HT1080 (cell line): Measurements from ENCODE around the gene RANBP9. TPM values are rescaled to one million over a fixed set of nuclear protein-coding genes. Genes with fewer than 3 reads are reported as not detected.

Experiments
- DNase-seq: peaks from one replicate; pipeline ENCODE4 v3.0.0-alpha.2; 2015; ENCODE audit warnings: low read depth
- total RNA-seq: library from RNA; depleted of rRNA; stranded (reverse); fragments of >200 nt; shearing (Covaris generic); gene quantifications from 2 replicates; pipeline ENCODE4 v1.2.3, GENCODE V29; 2014

Gene RANBP9
- total RNA-seq, 1 experiment from 2014 or later = 15.7 TPM

DNA sequence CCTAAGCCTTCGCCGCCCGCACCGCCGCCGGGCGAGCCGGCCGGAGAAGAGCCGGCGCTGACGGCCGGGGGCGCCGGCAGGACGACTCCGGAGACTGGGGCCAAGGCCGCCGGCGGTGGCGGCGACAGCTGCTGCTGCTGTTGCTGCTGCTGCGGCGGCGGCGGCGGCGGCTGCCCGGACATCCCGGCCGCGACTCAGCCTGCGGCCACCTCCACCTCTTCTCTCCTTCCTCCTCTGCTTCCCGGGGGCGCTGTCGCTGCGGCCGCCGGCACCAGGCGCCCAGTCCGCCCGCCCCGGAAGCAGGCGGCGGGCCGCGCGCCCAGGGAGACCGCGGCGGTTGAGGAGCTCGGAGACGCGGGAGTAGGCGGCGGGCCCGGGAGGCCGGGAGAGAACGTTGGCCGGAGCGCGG is 307 bp downstream of the RANBP9 start:
- DNase-seq = peak; percentile 62

DNA sequence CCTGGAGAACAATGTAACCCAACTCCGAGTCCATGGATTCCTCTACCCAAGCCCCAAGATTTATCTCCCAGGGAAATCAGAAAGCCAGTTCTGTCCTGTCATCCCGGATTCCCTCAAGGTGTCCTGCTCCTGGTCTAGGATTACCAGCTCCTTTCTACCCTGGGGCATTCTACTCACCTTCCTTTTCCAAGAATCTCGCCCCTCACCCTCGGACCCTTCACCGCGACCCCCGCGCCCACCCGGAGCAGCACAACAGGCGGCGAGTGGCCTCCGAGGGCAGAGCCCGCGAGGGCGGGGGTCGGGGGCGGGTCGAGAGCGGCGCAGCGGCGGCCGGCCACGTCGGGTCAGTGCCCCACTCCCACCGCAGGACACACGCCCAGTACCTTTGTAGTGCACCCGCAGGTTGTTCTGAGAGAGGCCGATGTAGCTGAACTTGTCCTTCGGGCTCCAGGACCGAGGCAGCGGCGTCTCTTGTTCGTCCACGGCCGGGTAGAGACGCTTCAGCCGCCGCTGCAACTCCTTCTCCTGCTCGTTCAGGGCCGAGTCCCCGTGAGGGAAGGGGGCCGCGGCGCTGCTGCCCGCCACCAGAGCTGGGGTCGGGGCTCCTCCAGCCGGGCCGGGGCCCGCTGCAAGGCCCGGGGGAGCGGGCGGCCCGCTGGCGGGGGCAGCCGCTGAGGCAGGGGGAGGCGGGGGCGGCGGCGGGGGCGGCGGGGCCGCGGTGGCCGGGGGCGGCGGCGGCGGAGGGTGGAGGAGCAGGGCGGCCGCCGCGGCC is 897 bp downstream of the RANBP9 start:
- peak; percentile 22 for DNase-seq

DNA sequence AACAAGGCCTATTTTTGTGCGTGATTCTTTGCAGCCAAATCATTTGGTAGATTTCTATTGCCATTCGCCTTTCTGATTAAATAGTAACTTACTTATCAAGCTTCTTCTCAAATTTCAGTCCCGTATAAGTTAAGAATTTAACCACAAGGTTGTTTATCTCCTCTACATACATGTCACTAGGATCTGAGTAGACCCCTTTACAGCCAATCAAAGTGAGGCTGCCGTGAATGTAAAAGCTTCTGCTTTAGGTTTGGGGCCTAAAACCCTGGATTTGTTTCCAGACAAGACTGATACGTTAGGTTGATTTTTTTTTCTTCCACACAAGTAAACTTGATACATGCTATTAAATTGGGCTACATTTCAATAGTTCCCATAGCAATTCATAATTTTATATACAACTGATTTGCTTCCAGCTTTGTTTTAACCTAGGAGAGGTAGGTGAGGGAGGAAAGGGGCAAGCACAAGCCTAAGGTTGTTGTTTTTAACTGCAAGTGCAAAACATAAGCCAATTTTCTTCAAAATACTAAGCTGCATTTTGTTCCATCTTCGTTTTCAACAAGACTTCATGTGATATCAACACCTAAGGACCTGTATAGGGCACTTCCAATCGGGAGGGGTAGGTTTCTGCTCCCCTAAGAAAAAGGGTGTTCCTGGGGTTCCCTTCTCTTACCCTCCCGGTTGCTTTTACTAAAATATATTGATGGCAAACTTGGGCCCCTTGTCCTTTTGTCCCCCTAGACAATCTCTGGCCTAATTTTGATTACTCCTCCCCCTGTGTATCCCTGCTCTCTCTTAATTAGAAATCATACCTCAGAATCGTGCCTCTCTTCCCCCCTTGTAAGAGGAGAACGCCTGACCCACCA is 1.7 kb downstream of the RANBP9 start:
- DNase-seq = peak; percentile 18

DNA sequence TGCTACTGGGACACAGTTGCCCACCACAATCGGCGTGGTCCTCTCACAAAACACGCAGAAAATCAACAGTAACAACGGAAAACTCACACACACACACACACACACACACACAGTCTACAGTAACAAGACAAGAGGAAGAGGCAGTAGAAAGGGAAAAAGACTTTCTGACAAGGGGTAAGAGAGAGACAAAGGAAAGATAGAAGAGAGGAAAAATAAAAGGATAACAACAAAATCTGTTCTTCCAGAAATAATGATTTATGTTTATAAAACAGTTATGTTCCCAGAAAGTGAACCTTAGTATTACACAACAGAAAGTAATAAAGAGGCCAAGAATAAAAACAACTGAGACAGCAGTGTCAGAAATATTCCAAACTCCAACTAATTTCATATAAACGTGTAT is 2.9 kb downstream of the RANBP9 start:
- DNase-seq = no peak

DNA sequence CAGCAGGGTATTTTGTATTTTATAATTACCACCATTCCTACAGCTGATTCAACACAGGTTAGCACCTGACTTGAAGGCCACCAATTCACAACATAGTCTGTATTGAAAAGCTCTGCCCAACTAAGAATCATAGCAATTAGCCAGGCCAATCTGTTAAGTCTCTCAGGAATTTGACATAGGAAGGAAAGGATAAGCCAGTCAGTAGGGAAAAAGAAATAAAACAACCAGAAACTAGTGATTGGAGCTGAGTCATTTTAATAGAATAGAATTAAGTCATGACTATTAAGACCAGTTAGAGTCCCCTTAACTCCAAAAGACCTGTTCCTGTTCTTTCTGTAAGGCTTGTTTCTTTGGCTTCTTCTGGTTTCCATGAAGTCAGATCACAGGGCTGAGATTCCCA is 8.1 kb downstream of the RANBP9 start:
- no peak for DNase-seq

DNA sequence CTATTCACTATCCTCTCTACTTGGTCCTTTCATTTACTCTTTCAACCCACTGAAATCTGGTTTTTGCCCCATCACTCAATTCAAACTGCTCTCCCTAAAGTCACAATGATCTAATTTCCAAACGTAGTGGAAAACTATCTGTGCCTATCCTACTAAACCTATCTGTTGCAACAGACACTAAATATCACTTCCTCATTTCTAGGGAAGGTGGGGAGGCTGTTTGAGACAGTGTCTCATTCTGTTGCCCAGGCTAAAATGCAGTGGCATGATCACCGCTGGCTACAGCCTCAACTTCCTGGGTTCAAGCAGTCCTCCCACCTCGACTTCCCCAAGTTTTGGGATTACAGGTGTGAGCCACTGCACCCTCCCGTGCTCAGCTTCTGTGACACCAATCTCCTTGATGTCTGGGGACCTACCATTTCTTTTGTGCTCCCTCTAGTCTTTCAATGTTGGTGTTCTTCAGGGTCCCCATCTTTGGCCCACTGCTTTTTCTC is 8.8 kb downstream of the RANBP9 start:
- no peak for DNase-seq

DNA sequence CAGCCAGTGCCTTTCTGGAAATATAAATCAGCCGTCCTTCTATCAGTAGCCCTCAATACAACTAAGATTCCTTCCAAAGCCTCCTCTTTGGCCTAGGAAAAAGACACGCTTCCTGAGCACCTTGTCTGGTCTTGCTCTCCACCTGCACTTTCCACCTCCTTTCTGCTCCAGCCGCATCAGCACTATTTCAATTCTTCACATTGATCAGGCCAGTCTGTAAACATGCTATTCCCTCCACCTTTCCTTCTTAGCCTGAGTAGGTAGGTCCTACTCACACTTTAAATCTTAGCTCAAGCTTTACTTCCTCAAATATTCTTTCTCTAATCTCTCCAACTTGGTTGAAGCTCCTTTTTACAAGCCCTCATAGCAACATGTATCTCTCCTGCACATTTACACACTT is 11.4 kb downstream of the RANBP9 start:
- no peak for DNase-seq

DNA sequence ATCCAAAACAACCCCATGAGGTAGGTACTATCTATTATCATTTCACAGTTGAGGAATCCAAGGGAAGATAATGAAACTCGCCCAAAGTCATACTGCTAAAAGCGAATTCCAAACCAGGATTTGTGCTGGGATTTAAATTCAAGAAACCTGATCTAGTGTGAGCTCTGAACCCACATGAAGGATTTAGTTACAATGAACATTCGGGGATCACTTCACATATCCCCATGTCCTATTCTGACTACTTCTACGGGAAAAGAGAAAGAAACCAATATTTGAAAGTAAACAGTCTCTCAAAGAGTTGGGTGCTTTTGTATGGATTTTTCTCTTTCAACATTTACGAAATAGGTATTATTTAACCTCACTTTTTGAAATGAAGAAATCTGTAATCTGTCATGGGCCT is 12.9 kb downstream of the RANBP9 start:
- DNase-seq = no peak

DNA sequence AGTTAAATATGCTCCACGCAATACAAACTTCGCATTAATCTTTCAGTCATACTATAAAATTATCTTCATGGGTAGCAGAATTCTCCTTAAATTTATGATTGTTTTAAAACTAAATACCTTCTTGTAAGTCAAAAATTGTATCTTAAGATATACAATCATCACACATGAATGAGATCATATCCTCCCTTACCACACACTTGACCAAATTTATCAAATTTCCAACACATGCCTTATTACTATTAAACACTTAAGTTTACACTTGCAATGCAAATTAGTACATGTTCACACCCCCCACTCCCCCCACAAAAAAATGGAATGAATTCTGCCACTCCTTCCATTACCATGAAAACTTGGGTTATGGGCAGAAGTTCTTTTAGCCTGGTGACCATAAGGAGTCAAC is 13.8 kb downstream of the RANBP9 start:
- DNase-seq = no peak

DNA sequence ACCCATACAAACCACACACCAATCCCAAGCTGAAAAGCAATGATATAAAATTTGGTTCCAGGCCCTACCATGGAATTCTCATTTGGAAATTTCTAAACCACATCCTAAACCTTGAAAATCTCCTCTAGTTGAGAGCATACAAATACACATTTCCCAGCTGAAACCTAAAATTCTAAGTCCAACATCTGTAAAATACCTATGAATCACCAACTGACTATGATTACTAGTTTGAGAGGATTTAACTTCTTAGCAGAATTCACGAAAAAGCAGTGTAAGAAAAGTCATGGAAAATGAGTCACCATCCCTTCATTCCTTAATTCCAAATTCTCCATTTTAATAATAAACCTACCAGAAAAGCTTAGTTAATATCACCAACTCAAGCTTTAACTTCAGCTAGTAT is 15.4 kb downstream of the RANBP9 start:
- DNase-seq = peak; percentile 50

DNA sequence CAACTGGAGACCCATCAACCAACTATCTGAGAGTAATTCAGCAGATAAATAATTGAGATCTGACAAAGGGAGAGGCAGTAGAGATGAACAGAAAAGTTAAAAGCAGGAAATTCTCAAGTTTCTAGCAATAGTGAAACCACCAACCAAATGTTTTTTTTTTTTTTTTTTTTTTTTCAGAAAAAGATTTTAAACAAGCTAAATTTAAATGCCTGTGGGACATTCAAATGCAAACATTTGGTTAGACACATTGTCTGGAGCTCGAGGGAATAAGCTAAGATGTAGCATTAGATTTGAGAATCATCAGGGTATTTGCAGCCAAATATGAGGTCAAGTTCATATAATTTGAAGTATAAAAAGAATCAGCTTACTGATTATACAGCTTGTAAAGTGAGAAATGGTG is 16.4 kb downstream of the RANBP9 start:
- no peak for DNase-seq

DNA sequence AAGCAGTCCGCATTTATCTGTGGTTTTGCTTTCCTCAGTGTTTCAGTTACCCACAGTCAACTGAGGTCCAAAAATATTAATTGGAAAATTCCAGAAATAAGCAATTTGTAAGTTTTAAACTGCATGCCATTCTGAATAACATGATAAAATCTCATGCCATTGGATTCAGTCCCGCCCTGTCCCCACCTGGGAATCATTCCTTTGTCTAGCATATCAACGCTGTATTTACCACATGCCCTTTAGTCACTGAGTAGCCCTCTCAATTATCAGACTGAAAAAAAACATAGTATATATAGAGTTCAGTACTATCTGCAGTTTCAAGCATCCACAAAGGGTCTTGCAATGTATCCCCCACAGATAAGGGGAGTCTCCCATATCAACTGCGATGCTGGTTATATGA is 17.1 kb downstream of the RANBP9 start:
- no peak for DNase-seq

DNA sequence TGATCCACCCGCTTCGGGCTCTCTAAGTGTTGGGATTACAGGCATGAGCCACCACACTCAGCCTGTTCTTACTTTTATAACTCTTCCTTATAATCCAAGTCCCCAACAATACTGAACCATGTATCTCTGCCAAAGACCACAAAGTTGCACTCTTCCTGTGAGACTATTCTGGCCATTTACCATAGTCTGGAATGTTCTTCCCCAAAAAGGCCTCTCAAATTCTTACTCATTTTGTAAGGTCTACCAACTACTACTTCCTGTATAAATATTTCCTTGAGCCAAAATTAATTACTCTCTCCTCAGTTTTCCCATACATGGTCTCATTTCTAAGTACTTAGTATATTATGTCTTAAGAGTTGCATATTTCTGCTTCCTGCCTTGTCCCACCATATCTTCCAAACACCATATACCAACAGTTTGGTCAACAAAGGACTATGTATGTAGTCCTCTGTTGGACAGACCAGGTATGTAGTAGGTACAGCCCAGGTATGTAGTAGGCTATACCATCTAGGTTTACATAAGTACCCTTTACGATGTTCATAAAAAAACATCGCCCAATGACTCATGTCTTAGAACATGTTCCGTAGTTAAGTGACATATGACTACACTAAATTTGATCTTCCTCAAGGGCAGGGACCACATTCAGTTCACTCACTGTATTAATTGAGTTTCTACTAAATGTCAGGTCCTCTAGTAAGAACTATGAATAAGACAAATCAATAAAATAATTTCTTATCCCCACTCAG is 22.0 kb downstream of the RANBP9 start:
- DNase-seq = no peak

DNA sequence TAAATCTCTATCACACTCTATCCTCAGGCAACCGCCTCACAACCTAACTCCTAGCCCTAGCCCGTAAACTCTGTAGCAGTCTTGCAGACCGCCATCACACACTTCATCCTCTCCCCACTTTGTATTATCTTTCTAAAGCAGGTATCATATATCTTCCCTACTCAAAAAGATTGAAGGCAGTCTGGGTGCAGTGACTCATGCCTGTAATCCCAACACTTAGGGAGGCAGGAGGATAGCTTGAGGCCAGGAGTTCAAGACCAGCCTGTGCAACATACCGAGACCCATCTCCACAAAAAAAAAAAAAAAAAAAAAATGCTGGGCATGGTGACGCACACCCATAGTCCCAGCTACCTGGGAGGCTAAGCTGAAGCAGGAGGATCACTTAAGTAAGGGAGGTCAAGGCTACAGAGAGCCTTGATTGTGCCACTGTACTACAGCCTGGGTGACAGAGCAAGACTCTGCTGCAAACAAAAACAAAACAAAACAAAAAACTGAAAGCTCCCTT is 22.9 kb downstream of the RANBP9 start:
- DNase-seq = no peak

DNA sequence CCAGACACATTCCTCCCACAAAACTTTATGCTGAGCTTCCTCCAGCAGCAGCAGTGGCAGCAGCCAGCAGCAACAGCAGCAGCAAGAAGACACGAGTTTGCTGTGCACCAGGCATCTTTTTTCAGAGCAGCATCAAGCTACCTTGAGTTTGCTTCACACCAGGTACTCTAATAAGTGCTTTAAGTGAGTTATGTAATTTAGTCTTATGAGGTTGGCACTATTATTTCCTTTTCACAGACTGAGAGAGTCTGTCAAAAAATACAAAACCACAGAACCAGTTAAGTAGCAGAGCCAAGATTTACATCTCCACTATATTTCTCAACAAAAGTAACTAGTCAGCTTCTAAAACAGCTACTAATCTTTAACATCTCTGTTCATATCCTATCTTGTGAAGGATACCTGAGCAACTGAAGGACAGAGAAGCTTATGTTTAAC is 23.7 kb downstream of the RANBP9 start:
- no peak for DNase-seq

DNA sequence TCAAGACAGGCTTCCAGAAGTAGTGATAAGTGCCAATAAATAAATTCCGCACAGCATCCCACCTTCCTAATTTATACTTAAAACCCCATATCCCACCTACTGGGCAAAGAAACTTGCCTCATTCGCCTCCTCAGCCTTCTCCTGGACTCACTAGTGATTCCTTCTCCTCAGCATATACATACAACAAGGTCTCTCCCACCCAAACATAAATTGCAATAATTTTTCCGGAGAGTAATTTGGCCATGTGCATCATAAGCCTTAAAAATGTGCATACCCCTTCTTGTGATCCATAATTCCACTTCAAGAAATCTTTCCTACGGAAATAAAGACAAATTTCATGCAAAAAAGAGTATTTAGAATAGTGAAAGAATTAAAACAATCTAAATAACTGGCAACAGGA is 26.8 kb downstream of the RANBP9 start:
- DNase-seq = no peak

DNA sequence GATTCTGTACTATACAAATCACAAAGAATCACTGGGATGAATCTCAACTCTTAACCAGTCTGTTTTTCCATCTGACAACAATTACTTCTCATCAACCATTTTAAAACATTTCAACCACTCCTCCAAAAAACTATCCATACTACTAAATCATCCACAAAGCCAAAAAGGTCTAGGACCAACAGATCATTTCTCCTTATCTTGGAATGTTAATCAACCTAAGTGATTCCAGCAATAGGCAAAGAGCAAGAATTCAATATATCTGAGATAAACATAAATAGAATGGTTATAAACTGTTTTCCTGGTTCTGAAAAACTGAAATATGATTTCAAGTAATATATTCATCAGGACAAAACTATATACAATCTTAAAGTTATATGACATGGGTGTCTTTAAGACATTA is 28.6 kb downstream of the RANBP9 start:
- DNase-seq = no peak

DNA sequence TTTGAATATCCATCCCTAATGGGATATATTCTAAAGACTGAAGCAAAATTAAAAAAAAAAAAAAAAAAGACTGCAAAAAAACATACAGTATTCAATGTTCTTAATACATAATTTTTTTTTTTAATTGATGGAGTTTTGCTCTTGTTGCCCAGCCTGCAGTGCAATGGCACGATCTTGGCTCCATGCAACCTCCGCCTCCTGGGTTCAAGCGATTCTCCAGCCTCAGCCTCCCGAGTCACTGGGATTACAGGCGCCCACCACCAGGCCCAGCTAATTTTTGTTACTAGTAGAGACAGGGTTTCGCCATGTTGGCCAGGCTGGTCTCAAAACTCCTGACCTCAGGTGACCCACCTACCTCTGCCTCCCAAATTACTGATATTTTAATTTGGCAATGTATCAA is 29.3 kb downstream of the RANBP9 start:
- DNase-seq = no peak

DNA sequence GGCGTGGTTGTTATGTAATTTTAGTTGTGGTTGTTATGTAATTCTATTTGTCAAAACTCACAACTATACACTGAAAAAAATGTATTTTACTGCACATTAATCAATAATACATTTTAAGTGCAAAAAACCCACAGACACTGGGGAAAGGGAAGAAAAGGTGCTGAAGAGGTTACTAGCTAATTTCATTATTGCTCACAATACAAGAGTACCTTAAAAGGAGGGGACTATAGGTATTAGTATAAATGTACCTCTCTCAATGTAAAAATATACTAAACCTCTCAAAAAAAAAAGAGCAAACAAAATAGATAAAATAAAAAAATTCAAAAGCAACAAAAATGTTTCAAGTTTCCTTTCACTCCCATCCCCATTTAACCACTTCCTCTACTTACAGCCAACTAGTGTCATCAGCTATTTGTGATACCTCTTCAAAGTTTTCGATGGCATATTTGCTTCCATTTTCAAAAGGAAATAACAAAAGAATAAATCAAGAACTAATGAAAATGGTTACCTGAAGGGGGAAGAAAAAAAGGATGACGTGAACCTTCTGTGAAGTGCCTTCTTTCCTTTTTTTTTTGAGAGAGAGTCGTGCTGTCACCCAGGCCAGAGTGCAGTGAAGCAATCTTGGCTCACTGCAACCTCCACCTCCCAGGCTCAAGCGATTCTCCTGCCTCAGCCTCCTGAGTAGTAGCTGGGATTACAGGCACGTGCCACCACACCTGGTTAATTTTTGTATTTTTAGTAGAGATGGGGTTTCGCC is 30.2 kb downstream of the RANBP9 start:
- no peak for DNase-seq

DNA sequence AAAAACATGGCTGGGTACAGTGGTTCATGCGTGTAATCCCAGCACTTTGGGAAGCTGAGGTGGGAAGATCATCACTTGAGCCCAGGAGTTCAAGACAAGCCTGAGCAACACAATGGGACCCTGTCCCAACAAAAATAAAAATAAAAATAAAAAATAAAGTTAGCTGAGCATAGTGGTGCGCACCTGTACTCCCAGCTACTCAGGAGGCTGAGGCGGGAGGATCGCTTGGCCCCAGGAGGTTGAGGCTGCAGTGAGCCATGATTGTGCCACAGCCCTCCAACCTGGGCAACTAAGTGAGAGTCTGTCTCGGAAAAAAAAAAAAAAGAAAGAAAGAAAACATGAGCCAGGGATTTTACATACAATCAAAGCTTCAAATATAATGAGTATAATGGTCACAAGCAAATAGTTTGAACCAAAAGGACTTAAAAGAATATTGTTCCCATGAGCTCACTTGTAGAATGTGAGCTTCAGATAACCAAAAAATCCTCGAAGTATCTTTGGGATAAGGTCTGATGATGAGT is 31.1 kb downstream of the RANBP9 start:
- DNase-seq = no peak

DNA sequence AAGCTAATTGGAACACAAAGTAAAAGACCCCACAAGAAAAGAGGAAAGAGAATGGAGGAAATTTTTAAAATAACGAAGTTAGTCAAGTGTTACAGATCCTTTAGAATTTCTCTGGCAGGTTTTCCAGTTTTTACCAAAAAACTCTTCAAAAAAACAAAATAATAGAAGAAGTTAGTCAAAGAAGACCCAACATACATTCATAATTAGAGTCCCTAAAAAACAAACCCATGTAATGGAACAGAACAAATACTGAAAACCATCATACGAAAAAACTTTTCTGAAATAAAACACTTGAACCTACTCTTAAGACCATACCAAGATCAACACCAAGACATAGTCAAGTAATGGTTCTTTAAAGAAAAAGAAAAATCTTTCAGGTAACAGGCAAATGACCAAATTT is 31.6 kb downstream of the RANBP9 start:
- DNase-seq = no peak
